Measurements from ENCODE around the gene ENKD1.
"Not testable (repeated sequence)": the region's sequence is repeated elsewhere in the genome, so short reads cannot be mapped to it uniquely, and the experiment has no call there.

The ENKD1 gene, protein sequence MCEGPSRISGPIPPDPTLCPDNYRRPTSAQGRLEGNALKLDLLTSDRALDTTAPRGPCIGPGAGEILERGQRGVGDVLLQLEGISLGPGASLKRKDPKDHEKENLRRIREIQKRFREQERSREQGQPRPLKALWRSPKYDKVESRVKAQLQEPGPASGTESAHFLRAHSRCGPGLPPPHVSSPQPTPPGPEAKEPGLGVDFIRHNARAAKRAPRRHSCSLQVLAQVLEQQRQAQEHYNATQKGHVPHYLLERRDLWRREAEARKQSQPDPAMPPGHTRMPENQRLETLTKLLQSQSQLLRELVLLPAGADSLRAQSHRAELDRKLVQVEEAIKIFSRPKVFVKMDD

DNA sequence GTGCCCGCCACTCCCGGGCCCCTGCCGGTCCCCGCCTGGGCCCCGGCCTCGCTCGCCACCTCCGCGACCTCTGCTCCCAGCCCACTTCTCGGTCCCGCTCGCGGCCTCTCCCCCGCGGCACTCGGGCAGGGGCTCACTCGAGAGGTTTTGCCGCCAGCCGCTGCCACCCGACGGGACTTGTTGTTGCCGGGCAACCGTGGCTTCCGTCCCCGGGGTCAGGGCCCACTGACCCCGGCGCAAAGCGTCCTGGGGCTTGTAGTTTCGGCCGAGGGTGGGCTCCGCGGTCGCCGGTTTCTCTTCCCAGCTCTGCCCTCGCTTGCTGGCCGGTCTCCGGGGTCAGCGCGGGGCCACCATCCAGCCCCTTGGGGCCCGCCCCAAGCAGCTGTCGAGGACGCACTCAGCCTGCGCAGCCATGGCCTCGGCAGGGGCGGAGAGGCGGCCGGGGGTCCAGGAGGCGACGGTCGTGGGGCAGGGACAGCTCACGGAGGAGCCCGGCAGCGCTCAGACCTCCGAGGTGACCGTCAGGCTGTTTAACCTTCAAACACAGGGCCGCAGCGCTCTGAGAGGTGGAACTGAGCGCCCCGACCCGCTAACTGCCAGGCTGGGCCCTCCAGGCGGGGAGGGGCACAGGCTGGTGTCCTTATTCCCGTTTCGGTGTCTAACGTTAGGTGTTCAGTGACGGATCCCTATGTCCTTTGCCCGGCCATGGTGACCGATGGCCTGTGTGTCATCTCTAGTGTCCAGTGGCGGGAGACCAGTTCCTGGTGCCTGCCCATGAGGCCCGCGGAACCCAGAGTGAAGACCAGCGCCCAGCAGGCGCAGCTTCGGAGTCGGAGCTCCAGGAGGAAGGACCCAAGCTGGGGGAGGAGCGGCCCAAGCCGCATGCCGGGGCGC lies at the start of gene ENKD1, which contains the start of gene C16orf86:
Gene ENKD1 (minus strand): TSS at position 192 of the 894 bp plus-strand sequence. CDS start 308 bp downstream, outside the sequence.
Gene C16orf86 (plus strand): TSS at position 256 of the 894 bp plus-strand sequence. CDS start 157 bp downstream, at position 413.
- DNase-seq: peak; percentile 49 to 75

DNA sequence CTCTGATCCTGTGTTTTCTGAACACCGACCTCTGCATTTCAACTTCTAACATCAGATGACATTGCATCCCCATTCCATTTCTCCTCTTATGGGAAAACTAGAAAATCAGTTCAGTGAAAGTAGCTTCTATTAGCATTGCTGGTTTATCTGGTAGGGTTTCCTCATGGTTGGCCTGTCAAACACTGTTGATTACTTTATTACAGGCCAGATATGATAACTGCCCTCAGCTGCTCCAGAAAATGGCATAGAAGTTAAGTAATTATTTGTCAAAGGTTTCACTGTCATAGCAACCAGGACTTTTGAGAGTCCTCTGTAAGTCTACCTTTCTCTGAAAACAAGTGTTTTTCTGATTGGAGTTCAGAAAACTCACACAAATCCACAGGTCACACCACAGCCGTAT lies 49.5 kb upstream of the ENKD1 start:
- no peak for DNase-seq

GRCh38 chr16:67714522-67714921 lies 48.0 kb upstream of the ENKD1 start:
- no peak for DNase-seq

- no peak for DNase-seq
These were observed 47.2 kb upstream of the ENKD1 start for GRCh38 chr16:67713647-67714273.

- no peak for DNase-seq
These were observed 44.1 kb upstream of the ENKD1 start for GRCh38 chr16:67710607-67711006.

GRCh38 chr16:67709050-67709449 lies 42.5 kb upstream of the ENKD1 start:
- DNase-seq: no peak

DNA sequence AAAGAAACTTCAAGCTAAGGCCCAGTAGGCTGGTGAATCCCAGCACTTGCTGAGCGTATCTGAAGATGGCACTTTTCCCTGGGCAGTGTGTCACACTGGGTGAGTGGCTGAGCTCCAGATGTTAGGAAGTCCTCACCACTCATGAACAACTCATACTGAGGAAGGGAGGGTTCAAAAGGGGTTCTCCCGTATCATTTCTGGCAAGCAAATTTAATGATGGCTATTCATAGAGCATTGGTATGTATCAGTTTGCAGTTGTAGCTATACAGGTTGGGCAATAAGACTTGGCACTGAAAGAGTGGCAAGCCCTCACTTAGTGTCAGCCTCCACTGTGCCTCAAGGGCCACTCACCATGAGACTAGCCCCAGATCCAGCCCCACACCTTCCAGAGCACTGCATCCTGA lies 41.8 kb upstream of the ENKD1 start:
- DNase-seq: no peak

DNA sequence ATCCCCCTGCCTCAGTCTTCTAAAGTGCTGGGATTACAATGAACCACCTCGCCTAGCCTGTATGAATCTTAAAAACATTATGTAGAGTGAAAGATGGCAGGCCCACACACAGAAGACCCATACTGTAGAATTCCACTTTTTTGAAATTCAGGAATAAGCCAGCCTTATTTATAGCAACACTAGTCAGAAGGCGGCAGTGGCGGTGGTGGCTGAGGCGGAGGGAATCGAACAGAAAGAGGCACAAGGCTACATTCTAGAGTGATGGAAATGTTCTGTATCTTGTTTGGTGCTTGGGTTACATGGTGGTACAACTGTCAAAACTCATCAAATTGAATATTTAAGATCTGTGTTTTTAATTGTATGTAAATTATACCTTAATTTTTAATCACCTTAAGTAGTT lies 41.2 kb upstream of the ENKD1 start:
- no peak for DNase-seq

GRCh38 chr16:67707210-67707609 lies 40.7 kb upstream of the ENKD1 start:
- no peak for DNase-seq

DNA sequence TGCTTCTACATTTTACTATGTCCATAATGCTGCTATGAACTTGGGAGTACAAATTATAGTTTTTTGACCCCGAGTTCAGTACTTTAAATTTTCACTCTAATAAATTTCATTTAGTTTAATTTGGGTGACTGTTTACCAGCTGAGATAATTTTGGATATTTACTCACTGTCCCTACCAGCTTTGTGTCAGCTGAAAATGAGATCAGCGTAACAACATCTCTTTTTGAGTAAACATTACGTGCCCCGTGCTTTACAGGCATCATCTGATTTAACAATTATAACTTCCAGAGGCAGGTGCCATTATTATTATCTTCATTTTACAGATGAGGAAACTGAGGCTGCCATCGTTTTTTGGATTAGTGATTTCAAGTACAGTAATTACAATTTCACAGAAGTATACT lies 37.6 kb upstream of the ENKD1 start:
- DNase-seq: no peak

DNA sequence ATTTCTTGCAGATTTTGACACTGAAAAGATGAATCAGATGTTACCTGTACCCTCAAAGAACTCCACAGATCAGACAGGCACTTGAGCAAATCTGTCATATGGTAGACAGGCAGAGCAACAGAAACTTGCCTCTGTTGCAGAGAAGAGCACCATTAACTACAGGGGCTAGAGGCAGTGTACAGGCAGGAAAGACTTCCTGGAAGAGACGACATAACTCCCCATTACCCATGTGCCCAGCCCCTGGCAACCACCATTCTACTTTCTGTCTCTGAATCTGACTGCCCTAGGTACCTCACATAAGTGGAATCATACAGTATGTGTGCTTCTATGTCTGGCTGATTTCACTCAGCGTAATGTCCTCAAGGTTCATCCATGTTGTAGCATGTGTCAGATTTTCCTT lies 37.1 kb upstream of the ENKD1 start:
- no peak for DNase-seq

DNA sequence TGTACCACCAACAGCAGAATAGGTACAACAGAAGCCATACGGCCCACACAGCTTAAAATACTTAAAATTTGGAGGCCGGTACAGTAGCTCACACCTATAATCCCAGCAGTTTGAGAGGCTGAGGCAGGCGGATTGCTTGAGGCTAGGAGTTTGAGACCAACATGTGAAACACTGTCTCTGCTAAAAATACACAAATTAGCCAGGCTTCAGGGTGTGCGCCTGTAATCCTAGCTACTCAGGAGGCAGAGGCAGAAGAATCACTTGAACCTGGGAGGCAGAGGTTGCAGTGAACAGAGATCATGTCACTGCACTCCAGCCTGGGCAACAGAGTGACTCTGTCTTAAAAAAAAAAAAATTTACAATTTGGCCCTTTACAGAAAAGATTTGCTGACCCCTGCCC lies 35.6 kb upstream of the ENKD1 start:
- DNase-seq: no peak

DNA sequence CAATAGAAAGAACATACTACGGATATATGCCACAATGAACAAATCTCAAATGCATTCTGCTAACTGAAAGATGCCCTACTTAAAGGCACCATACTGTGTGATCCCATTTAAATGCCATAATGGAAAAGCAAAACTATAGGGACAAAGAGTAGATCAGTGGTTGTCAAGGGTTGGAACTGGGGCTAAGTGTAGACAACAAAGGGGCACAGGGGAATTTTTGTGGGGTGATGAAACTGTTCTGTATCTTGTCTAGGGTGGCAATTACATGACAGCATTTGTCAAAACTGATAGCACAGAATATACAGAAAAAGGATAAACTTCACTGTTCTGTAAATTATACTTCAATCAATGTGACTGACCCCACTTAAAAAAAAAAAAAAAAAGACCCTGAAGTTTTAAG lies 34.9 kb upstream of the ENKD1 start:
- no peak for DNase-seq

- no peak for DNase-seq
These were observed 32.7 kb upstream of the ENKD1 start for GRCh38 chr16:67699265-67699664.

- no peak for DNase-seq
These were observed 31.1 kb upstream of the ENKD1 start for GRCh38 chr16:67697422-67698185.

DNA sequence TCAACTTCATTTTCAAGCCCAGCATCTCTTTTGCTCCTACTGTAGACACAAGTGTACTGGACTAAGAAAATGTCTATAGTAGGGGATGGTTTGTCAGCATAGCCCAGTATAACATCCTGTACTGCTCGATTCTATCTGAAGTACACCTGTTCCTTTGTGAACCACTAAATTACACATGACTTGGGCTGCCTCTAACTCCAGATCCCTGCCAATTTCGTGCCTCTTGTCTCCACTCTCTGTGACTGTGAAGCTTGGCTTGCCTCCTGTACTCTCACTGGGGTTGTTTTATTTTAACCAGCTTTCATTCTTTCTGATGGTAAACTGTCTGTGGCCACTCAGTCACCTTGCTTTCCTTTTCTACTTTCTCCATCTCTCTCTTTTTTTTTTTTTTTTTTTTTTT lies 28.1 kb upstream of the ENKD1 start:
- no peak for DNase-seq

DNA sequence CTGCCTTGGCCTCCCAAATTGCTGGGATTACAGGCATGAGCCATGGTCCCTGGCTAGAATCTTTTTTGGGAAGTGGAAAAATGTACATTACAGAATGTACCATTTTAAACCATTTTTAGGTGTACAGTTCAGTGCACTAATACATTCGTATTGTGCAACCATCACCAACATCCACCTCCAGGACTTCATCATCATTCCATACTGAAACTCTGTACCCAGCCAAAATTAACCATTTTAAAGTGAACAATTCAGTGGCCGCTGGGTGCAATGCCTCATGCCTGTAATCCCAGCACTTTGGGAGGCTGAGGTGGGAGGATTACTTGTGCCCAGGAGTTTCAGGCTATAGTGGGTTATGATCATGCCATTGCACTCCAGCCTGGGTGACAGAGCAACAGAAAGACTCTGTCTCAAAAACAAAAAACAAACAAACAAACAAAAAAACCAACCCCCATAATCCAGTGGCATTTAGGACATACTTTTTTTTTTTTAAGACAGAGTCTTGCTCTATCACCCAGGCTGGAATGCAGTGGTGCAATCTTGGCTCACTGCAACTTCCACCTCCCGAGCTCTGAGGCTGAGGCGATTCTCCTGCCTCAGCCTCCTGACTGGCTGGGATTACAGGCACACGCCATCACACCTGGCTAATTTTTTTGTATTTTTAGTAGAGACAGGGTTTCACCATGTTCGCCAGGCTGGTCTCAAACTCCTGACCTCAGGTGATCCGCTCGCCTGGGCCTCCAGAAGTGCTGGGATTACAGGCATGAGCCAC lies 27.2 kb upstream of the ENKD1 start:
- DNase-seq: not testable (repeated sequence)

- DNase-seq: no peak
These were observed 19.0 kb upstream of the ENKD1 start for GRCh38 chr16:67685388-67686112.

DNA sequence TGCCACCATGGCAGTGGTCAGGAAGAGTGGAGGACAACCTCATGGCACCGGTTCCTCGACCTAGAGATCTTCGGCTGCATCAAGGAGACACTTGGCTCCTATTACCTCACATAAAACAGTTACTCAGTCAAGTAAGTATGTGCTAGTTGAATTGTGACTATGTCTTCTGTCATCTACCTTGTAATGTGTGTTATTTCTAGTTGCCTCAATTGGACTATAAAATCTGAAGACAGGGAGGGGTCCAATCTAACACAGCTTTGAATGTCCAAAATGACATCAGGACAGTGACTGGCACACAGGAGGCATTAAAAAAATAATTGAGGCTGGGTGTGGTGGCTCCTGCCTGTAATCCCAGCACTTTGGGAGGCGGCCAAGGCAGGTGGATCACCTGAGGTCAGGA lies 17.2 kb upstream of the ENKD1 start:
- DNase-seq: no peak

GRCh38 chr16:67679935-67680897 lies 13.7 kb upstream of the ENKD1 start:
- no peak for DNase-seq
